ENCODE results near the gene BCL7C. TPM values are rescaled to one million over a fixed set of nuclear protein-coding genes. Genes with fewer than 3 reads are reported as not detected.

The BCL7C gene
- total and polyA plus RNA-seq, 2 of the 13 experiments (the other 11 are each of a cell fraction or from before 2014, with no cell fraction given), result 17.7 to 33.8 TPM

DNA sequence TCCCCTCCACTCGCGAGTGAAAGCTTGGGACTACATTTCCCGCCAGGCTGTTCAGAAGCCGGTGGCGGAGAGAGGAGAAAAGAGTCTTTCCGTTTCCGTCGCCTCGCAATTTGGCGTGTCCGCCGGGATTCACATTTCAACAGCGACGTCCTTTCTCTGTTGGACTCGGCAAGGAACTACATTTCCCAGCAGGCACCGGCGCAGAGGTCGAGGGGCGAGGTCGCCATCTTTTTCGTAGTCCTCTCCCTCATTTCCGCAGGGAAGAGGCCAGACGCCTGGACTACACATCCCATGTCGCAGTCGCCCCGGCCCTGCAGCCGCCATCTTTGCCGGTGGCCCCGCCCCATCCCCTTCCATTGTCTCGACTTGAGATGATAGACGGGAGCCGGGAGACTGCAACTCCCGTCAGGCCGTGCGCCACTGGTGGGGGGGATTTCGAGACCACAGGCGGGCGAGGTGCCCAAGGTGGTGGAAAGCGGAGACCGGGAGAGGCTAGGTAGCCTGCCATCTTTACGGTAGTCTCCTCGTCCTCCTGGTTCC lies 28.6 kb upstream of the BCL7C start (continued):
- TF ChIP-seq, protein P1, sequence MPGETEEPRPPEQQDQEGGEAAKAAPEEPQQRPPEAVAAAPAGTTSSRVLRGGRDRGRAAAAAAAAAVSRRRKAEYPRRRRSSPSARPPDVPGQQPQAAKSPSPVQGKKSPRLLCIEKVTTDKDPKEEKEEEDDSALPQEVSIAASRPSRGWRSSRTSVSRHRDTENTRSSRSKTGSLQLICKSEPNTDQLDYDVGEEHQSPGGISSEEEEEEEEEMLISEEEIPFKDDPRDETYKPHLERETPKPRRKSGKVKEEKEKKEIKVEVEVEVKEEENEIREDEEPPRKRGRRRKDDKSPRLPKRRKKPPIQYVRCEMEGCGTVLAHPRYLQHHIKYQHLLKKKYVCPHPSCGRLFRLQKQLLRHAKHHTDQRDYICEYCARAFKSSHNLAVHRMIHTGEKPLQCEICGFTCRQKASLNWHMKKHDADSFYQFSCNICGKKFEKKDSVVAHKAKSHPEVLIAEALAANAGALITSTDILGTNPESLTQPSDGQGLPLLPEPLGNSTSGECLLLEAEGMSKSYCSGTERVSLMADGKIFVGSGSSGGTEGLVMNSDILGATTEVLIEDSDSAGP (CRISPR knock-in tag; IDR thresholded peaks at IDR 0.05; ENCODE audit: borderline replicate concordance), result peak; percentile 64; the same call in 1 of the 2 replicates
- TF ChIP-seq, protein P2, sequence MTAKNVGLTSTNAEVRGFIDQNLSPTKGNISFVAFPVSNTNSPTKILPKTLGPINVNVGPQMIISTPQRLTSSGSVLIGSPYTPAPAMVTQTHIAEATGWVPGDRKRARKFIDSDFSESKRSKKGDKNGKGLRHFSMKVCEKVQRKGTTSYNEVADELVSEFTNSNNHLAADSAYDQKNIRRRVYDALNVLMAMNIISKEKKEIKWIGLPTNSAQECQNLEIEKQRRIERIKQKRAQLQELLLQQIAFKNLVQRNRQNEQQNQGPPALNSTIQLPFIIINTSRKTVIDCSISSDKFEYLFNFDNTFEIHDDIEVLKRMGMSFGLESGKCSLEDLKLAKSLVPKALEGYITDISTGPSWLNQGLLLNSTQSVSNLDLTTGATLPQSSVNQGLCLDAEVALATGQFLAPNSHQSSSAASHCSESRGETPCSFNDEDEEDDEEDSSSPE (CRISPR knock-in tag; IDR thresholded peaks at IDR 0.05), result peak; percentile 72
- TF ChIP-seq, protein P3, sequence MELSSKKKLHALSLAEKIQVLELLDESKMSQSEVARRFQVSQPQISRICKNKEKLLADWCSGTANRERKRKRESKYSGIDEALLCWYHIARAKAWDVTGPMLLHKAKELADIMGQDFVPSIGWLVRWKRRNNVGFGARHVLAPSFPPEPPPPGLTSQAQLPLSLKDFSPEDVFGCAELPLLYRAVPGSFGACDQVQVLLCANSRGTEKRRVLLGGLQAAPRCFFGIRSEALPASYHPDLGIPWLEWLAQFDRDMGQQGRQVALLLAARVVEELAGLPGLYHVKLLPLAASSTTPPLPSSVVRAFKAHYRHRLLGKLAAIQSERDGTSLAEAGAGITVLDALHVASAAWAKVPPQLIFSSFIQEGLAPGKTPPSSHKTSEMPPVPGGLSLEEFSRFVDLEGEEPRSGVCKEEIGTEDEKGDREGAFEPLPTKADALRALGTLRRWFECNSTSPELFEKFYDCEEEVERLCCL (CRISPR knock-in tag; IDR thresholded peaks at IDR 0.05; ENCODE audit: borderline replicate concordance), result 0 out of 2 replicates have a peak, but pooled peaks have one; percentile 41
- TF ChIP-seq, protein P4, sequence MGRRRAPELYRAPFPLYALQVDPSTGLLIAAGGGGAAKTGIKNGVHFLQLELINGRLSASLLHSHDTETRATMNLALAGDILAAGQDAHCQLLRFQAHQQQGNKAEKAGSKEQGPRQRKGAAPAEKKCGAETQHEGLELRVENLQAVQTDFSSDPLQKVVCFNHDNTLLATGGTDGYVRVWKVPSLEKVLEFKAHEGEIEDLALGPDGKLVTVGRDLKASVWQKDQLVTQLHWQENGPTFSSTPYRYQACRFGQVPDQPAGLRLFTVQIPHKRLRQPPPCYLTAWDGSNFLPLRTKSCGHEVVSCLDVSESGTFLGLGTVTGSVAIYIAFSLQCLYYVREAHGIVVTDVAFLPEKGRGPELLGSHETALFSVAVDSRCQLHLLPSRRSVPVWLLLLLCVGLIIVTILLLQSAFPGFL (CRISPR knock-in tag; IDR thresholded peaks at IDR 0.05), result no peak
- TF ChIP-seq SALL1 (CRISPR knock-in tag; IDR thresholded peaks at IDR 0.05) (peak; percentile 37; the same call in 1 of the 2 replicates), ZNF558 (CRISPR knock-in tag; IDR thresholded peaks at IDR 0.05; ENCODE audit: borderline replicate concordance) (no peak), RFXAP (CRISPR knock-in tag; IDR thresholded peaks at IDR 0.05; ENCODE audit: borderline replicate concordance) (0 out of 2 replicates have a peak, but pooled peaks have one; percentile 57), SOX6 (IDR thresholded peaks at IDR 0.05) (no peak), SOX6 (CRISPR knock-in tag; IDR thresholded peaks at IDR 0.05) (peak; percentile 94), ZNF747 (CRISPR knock-in tag; IDR thresholded peaks at IDR 0.05; ENCODE audit: borderline replicate concordance) (peak; percentile 11; the same call in 1 of the 2 replicates), ZNF331 (CRISPR knock-in tag; IDR thresholded peaks at IDR 0.05) (peak; percentile 50), SETDB1 (CRISPR knock-in tag; IDR thresholded peaks at IDR 0.05; ENCODE audit: borderline replicate concordance) (no peak), ZNF772 (CRISPR knock-in tag; IDR thresholded peaks at IDR 0.05) (peak; percentile 75; the same call in 1 of the 2 replicates), CEBPG (CRISPR knock-in tag; IDR thresholded peaks at IDR 0.05) (peak; percentile 63), ARNT2 (CRISPR knock-in tag; IDR thresholded peaks at IDR 0.05; ENCODE audit: low read depth) (0 out of 2 replicates have a peak, but pooled peaks have one; percentile 10), RARA (CRISPR knock-in tag; IDR thresholded peaks at IDR 0.05) (0 out of 2 replicates have a peak, but pooled peaks have one; percentile 15), ZSCAN29 (CRISPR knock-in tag; conservative IDR thresholded peaks at IDR 0.05) (no peak), ZNF143 (CRISPR knock-in tag; IDR thresholded peaks at IDR 0.05) (peak; percentile 89), ZNF10 (CRISPR knock-in tag; IDR thresholded peaks at IDR 0.05; ENCODE audit: borderline replicate concordance, low read depth) (no peak)
- TF ChIP-seq, protein P5, sequence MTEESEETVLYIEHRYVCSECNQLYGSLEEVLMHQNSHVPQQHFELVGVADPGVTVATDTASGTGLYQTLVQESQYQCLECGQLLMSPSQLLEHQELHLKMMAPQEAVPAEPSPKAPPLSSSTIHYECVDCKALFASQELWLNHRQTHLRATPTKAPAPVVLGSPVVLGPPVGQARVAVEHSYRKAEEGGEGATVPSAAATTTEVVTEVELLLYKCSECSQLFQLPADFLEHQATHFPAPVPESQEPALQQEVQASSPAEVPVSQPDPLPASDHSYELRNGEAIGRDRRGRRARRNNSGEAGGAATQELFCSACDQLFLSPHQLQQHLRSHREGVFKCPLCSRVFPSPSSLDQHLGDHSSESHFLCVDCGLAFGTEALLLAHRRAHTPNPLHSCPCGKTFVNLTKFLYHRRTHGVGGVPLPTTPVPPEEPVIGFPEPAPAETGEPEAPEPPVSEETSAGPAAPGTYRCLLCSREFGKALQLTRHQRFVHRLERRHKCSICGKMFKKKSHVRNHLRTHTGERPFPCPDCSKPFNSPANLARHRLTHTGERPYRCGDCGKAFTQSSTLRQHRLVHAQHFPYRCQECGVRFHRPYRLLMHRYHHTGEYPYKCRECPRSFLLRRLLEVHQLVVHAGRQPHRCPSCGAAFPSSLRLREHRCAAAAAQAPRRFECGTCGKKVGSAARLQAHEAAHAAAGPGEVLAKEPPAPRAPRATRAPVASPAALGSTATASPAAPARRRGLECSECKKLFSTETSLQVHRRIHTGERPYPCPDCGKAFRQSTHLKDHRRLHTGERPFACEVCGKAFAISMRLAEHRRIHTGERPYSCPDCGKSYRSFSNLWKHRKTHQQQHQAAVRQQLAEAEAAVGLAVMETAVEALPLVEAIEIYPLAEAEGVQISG (CRISPR knock-in tag; IDR thresholded peaks at IDR 0.05), result peak; percentile 96

Data from HepG2 (cell line).